ENCODE results near the gene UBE2E3.

- TF ChIP-seq ZNF704 (tag by site-specific recombination; IDR thresholded peaks at IDR 0.05) (no peak), CTCF (tag by site-specific recombination; IDR thresholded peaks at IDR 0.05) (no peak), ZFP3 (tag by site-specific recombination; IDR thresholded peaks at IDR 0.05; ENCODE audit: low read depth) (no peak), ZNF560 (tag by site-specific recombination; IDR thresholded peaks at IDR 0.05; ENCODE audit: borderline replicate concordance) (no peak), ZNF747 (tag by site-specific recombination; IDR thresholded peaks at IDR 0.05) (no peak)
Measured at GRCh38 chr2:180955101-180955500, 25.3 kb upstream of the UBE2E3 start.

All from HEK293 (cell line).